HepG2 (cell line): ENCODE measurements around the gene DOCK1.

Experiments
- EZH2 ChIP-seq: conservative IDR thresholded peaks from 2 replicates; pipeline ENCODE4 v1.6.1; 2012; ENCODE audit warnings: mild to moderate bottlenecking, low read depth, low read length, moderate library complexity
- NFKBIZ ChIP-seq: IDR thresholded peaks from 2 replicates; pipeline ENCODE4 v1.6.1; 2018; ENCODE audit warnings: missing genetic modification reagents, missing compliant biosample characterization
- RAD21 ChIP-seq: fragments of 450-650 bp; formaldehyde crosslinking; IDR thresholded peaks from 2 replicates; pipeline ENCODE4 v1.5.0; 2020; ENCODE audit warnings: mild to moderate bottlenecking
- ZNF430 ChIP-seq: sonication (generic); formaldehyde crosslinking; IDR thresholded peaks from 2 replicates; pipeline ENCODE4 v1.9.0; 2021; ENCODE audit warnings: mild to moderate bottlenecking, missing genetic modification reagents
- ZNF790 ChIP-seq: sonication (generic); formaldehyde crosslinking; IDR thresholded peaks from 2 replicates; pipeline ENCODE4 v1.8.0; 2022; ENCODE audit warnings: missing genetic modification reagents, mild to moderate bottlenecking, borderline replicate concordance

DNA sequence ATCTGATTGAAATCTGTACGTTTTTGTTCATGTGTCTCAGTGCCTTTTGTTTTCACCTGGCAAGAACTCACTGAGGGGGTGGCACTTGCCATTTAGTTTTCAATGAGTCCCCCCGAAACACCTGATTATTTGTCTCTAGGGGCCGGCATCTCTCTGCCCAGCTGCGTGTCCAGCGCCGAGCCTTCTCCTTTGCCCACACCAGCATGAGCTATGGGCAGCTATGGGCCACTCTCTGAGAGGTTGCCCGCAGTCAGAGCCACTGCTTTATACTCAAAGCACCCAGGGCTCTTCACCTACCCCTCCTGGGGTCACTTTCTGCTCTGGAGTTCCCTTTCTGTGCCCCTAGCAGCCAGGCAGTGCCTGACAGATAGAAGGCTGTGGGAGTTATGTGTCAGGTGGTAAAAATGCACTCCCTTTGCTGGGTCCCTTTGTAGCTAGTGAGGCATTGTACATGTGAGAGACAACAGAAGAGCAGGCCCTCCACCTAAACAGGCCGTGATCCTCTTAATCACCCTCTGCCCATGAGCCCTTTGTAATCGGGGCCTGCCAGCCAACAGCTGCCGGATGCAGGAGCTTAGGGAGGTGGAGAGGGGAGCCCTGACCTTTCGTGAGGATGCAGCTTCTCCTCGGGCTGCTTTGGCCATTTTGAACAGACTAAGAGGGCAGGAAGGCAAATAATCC, 510.8 kb downstream of the DOCK1 start:
- TF ChIP-seq EZH2 (no peak), NFKBIZ (CRISPR knock-in tag) (no peak), RAD21 (no peak), ZNF430 (CRISPR knock-in tag) (no peak), ZNF790 (CRISPR knock-in tag) (no peak)
